Endodermal cell (in vitro differentiated cells): ENCODE measurements around the gene POMGNT1. TPM values are rescaled to one million over a fixed set of nuclear protein-coding genes. Genes with fewer than 3 reads are reported as not detected.

ENCODE experiments used
- DNase-seq: peaks from one replicate; pipeline ENCODE4 v3.0.0-alpha.2; 2017
- H3K27ac ChIP-seq: 2 replicates; pipeline ENCODE4 v1.5.1; 2013; ENCODE audit warnings: mild to moderate bottlenecking, low read depth, low read length, moderate library complexity
- H3K27me3 ChIP-seq: 2 replicates; pipeline ENCODE4 v1.6.1; 2013; ENCODE audit warnings: mild to moderate bottlenecking, low read length, moderate library complexity; ENCODE audit not compliant: insufficient read depth, control insufficient read depth, poor library complexity, severe bottlenecking
- H3K36me3 ChIP-seq: 2 replicates; pipeline ENCODE4 v1.7.0; 2013; ENCODE audit warnings: mild to moderate bottlenecking, low read length, moderate library complexity; ENCODE audit not compliant: control insufficient read depth, insufficient read depth
- H3K4me1 ChIP-seq: one replicate; pipeline ENCODE4 v1.7.0; 2013; ENCODE audit warnings: low read length; ENCODE audit not compliant: control insufficient read depth, insufficient read depth
- H3K4me3 ChIP-seq: 2 replicates; pipeline ENCODE4 v1.5.1; 2013; ENCODE audit warnings: mild to moderate bottlenecking, low read length, moderate library complexity
- H3K9ac ChIP-seq: 2 replicates; pipeline ENCODE4 v1.6.1; 2013; ENCODE audit warnings: mild to moderate bottlenecking, low read length, moderate library complexity; ENCODE audit not compliant: poor library complexity, severe bottlenecking; ENCODE audit errors: extremely low read depth
- H3K9me3 ChIP-seq: 2 replicates; pipeline ENCODE4 v1.6.1; 2013; ENCODE audit warnings: mild to moderate bottlenecking, low read length, moderate library complexity; ENCODE audit not compliant: control insufficient read depth
- H3K27ac Mint-ChIP-seq: 2 replicates; pipeline ENCODE4 v1.8.0; 2020; ENCODE audit warnings: mixed read lengths
- H3K27me3 Mint-ChIP-seq: 2 replicates; pipeline ENCODE4 v1.8.0; 2021; ENCODE audit warnings: mild to moderate bottlenecking, mixed read lengths; ENCODE audit not compliant: insufficient read depth
- H3K36me3 Mint-ChIP-seq: 2 replicates; pipeline ENCODE4 v1.8.0; 2020; ENCODE audit warnings: low read depth, mixed read lengths
- H3K4me1 Mint-ChIP-seq: 2 replicates; pipeline ENCODE4 v1.8.0; 2020; ENCODE audit warnings: mixed read lengths
- H3K4me3 Mint-ChIP-seq: 2 replicates; pipeline ENCODE4 v1.8.0; 2020; ENCODE audit warnings: mild to moderate bottlenecking, moderate library complexity, mixed read lengths
- H3K9me3 Mint-ChIP-seq: 2 replicates; pipeline ENCODE4 v1.8.0; 2020; ENCODE audit warnings: mild to moderate bottlenecking, mixed read lengths
- WGBS, 2 experiments: methylation state at CpG; one replicate each; pipeline versions ENCODE4 v1.1.5 to v1.1.7; 2013; ENCODE audit warnings: missing lambda C conversion rate in 2 of 2, mixed read lengths in 1 of 2; ENCODE audit not compliant: insufficient coverage in 1 of 2, insufficient read length in 1 of 2; 5-methylcytosine and 5-hydroxymethylcytosine counted together
- total RNA-seq, 2 donors: library from RNA; stranded (reverse); fragmentation: NEBNext Ultra II Directional in 1 of 2; extraction: Animal tissue kit (Norgen Biotek cat#: 25700) in 1 of 2; gene quantifications; 2 replicates in 1 of 2; 3 replicates in 1 of 2; pipeline ENCODE4 v1.2.1, GENCODE V29; 2021
- TF ChIP-seq, protein P1 (sequence below): fragments of 200-600 bp; sonication (generic); conservative IDR thresholded peaks from 2 replicates; pipeline ENCODE4 v1.5.0; 2021; ENCODE audit warnings: antibody characterized with exemption, mild to moderate bottlenecking

The POMGNT1 gene
- total RNA-seq, 2 donors from 2014 or later = 101 TPM

DNA sequence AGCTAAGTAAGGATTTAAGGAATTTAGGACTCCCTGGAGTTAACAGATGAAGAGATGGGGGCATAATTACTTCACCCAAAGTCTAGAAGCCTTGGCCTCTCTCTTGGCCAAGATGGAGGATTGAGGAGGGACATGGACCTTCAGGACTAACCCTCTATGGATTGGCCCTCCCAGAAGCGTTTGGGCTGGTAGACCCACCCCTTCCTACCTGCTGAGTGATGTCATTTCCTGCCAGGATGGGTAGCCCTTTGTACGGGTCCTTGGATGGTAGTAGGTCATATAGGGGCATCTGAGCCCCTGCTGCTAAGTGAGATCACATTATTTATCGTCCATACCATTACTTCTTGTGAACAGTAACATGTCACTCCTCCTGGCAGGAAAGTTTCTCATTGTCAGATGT is 22.6 kb upstream of the POMGNT1 start:
- H3K4me1 ChIP-seq = peaks cover 2% of the 10 kb centered on the region
- H3K9ac ChIP-seq = no peak overlapping the region
- H3K4me3 ChIP-seq = no peak overlapping the region
- no peak overlapping the region for H3K4me3 Mint-ChIP-seq
- TF ChIP-seq, protein P1, sequence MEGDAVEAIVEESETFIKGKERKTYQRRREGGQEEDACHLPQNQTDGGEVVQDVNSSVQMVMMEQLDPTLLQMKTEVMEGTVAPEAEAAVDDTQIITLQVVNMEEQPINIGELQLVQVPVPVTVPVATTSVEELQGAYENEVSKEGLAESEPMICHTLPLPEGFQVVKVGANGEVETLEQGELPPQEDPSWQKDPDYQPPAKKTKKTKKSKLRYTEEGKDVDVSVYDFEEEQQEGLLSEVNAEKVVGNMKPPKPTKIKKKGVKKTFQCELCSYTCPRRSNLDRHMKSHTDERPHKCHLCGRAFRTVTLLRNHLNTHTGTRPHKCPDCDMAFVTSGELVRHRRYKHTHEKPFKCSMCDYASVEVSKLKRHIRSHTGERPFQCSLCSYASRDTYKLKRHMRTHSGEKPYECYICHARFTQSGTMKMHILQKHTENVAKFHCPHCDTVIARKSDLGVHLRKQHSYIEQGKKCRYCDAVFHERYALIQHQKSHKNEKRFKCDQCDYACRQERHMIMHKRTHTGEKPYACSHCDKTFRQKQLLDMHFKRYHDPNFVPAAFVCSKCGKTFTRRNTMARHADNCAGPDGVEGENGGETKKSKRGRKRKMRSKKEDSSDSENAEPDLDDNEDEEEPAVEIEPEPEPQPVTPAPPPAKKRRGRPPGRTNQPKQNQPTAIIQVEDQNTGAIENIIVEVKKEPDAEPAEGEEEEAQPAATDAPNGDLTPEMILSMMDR = no peak
- no peak overlapping the region for H3K27ac Mint-ChIP-seq
- H3K9me3 Mint-ChIP-seq = no peaks in the 10 kb centered on the region
- no peaks in the 10 kb centered on the region for H3K36me3 Mint-ChIP-seq
- 96 to 100% methylated on average over 1 to 3 of the region's 3 CpGs for WGBS, 2 experiments
- H3K27ac ChIP-seq = no peak overlapping the region
- H3K27me3 ChIP-seq = no peaks in the 10 kb centered on the region
- no peaks in the 10 kb centered on the region for H3K9me3 ChIP-seq
- H3K36me3 ChIP-seq = no peaks in the 10 kb centered on the region
- H3K4me1 Mint-ChIP-seq = peaks cover 36% of the 10 kb centered on the region
- DNase-seq = no peak
- no peaks in the 10 kb centered on the region for H3K27me3 Mint-ChIP-seq

DNA sequence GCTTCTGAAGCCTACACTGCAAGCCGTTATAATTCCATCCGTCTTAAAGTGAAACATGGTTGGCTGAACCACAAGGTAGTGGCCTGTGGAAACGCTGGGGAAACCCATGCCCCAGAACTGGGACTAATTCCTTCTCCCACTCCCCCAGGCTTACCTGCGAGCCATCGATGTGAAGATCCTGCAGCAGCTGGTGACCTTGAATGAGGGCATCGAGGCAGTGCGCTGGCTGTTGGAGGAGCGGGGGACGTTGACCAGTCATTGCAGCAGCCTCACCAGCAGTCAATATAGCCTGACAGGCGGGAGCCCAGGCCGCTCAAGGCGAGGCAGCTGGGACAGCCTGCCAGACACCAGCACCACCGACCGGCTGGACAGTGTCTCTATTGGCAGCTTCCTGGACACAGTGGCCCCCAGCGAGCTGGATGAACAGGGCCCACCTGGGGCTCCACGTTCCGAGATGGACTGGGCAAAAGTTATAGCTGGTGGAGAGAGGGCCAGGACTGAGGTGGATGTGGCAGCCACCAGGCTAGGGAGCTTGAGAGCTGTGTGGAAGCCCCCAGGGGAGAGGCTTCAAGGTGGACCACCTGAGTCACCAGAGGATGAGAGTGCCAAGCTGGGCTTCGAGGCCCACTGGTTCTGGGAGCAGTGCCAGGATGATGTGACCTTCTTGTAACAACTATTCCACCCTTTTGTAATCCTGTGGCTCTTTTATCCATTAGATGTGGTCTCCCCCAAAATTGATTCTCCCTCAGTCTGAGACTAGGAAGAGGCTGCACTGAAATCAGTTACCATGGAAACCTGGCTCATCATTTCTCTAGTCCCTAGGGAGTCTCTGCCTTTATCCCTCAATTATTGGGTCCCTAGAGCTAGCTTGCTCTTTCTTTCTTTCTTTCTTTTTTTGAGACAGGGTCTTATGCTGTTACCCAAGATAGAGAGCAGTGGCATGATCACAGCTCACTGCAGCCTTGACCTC is 21.6 kb upstream of the POMGNT1 start:
- Mint-ChIP-seq H3K27ac (peak overlapping the region; percentile 30), H3K9me3 (no peaks in the 10 kb centered on the region), H3K4me1 (peaks cover 36% of the 10 kb centered on the region), H3K4me3 (no peak overlapping the region), H3K27me3 (no peaks in the 10 kb centered on the region), H3K36me3 (peaks cover 4% of the 10 kb centered on the region)
- no peak overlapping the region for H3K4me3 ChIP-seq
- TF ChIP-seq, protein P1 = no peak
- no peaks in the 10 kb centered on the region for H3K9me3 ChIP-seq
- peaks cover 2% of the 10 kb centered on the region for H3K4me1 ChIP-seq
- WGBS, 2 experiments = 95 to 96% methylated on average over 14 to 18 of the region's 18 CpGs
- no peaks in the 10 kb centered on the region for H3K27me3 ChIP-seq
- no peaks in the 10 kb centered on the region for H3K36me3 ChIP-seq
- H3K9ac ChIP-seq = no peak overlapping the region
- no peak for DNase-seq
- H3K27ac ChIP-seq = no peak overlapping the region

DNA sequence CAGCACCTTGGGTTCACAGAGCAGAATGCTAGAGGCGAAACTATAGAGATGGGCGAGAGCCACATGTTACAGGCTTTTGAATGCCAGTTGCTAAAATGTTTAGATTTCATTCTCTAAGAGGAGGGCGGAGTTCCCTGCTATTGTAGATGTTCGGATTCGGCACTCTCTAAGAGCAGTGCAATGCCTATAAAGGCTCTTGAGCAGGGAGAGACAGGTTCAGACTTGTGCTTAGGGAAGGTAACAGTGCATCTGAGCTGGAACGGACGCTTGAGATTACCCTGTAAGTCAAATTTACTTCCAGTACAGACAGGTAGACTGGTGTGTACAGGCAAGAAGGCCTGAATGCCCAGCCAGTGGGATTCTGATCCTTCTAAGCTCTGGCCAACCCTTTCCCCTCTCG is 20.2 kb upstream of the POMGNT1 start:
- Mint-ChIP-seq H3K9me3 (no peaks in the 10 kb centered on the region), H3K36me3 (peaks cover 4% of the 10 kb centered on the region), H3K4me1 (peaks cover 26% of the 10 kb centered on the region), H3K27ac (no peak overlapping the region), H3K4me3 (no peak overlapping the region), H3K27me3 (no peaks in the 10 kb centered on the region)
- no peak for DNase-seq
- Histone ChIP-seq H3K27ac (no peak overlapping the region), H3K27me3 (no peaks in the 10 kb centered on the region), H3K9me3 (no peaks in the 10 kb centered on the region), H3K36me3 (no peaks in the 10 kb centered on the region), H3K4me1 (no peaks in the 10 kb centered on the region), H3K4me3 (no peak overlapping the region), H3K9ac (no peak overlapping the region)
- TF ChIP-seq, protein P1 = no peak
- WGBS, 2 experiments = 95 to 96% methylated on average over 7 to 8 of the region's 8 CpGs
